Panc1 (cell line): Measurements from ENCODE around the gene TBX4. TPM values are rescaled to one million over a fixed set of nuclear protein-coding genes. Genes with fewer than 3 reads are reported as not detected.

ENCODE experiments used
- ATAC-seq: fragments of 200-7000 bp; cut with Tn5 transposase; 2 replicates; pipeline ENCODE4 v1.9.1; 2020; ENCODE audit warnings: mild to moderate bottlenecking, moderate library complexity
- BruUV-seq: library from RNA; stranded (reverse); fragments of 400-500 nt; replicated peaks from 2 replicates; lab custom pipeline; 2021; lab: Mats Ljungman, UMichigan
- CTCF ChIA-PET: fragments of 300-600 bp; sonication (Branson Sonifier 250); formaldehyde crosslinking; loops from one replicate; lab custom pipeline; 2022; ENCODE audit warnings: antibody characterized with exemption; lab: Charles Lee
- POLR2A ChIA-PET: fragments of 300-600 bp; sonication (Branson Sonifier 250); formaldehyde crosslinking; loops from one replicate; lab custom pipeline; 2022; ENCODE audit warnings: antibody characterized with exemption; lab: Charles Lee
- DNase-seq: peaks from one replicate; pipeline ENCODE4 v3.0.0-alpha.2; 2010; ENCODE audit warnings: low read depth, low spot score
- H3K27ac ChIP-seq: 2 replicates; pipeline ENCODE4 v1.5.1; 2011; ENCODE audit warnings: mild to moderate bottlenecking, low read length, inconsistent platforms
- H3K27me3 ChIP-seq: fragments of 200-500 bp; sonication (Bioruptor generic); 2 replicates; pipeline ENCODE4 v1.6.0; 2014; ENCODE audit warnings: low read length, inconsistent platforms; ENCODE audit not compliant: control insufficient read depth, insufficient read depth
- H3K36me3 ChIP-seq: fragments of 200-500 bp; sonication (Bioruptor generic); 2 replicates; pipeline ENCODE4 v1.5.1; 2014; ENCODE audit warnings: inconsistent platforms, mild to moderate bottlenecking, low read length, moderate library complexity; ENCODE audit not compliant: control insufficient read depth, insufficient read depth
- H3K4me1 ChIP-seq: 2 replicates; pipeline ENCODE4 v1.5.1; 2011; ENCODE audit warnings: inconsistent platforms, mild to moderate bottlenecking, low read length, moderate library complexity; ENCODE audit not compliant: control insufficient read depth, insufficient read depth
- H3K4me3 ChIP-seq, 2 experiments: 2 replicates each; pipeline ENCODE4 v1.5.1; 2011 to 2012; ENCODE audit warnings: low read depth in 2 of 2, low read length in 2 of 2, mild to moderate bottlenecking in 2 of 2, inconsistent platforms in 1 of 2, moderate library complexity in 1 of 2
- H3K9me3 ChIP-seq: fragments of 200-500 bp; sonication (Bioruptor generic); 2 replicates; pipeline ENCODE4 v1.5.1; 2014; ENCODE audit warnings: low read depth, mild to moderate bottlenecking, inconsistent platforms, low read length, moderate library complexity; ENCODE audit not compliant: control insufficient read depth, insufficient read depth
- CTCF ChIP-seq: fragments of 450-650 bp; IDR thresholded peaks from 2 replicates; pipeline ENCODE4 v1.5.1; 2017; ENCODE audit warnings: mild to moderate bottlenecking
- POLR2AphosphoS5 ChIP-seq: IDR thresholded peaks from 2 replicates; pipeline ENCODE4 v1.6.1; 2012; ENCODE audit warnings: mild to moderate bottlenecking, low read depth, low read length, moderate library complexity
- REST ChIP-seq, 2 experiments: IDR thresholded peaks; 2 replicates each; pipeline ENCODE4 v1.6.1; 2011 to 2012; ENCODE audit warnings: low read depth in 2 of 2, control low read depth in 1 of 2, low read length in 1 of 2, mild to moderate bottlenecking in 1 of 2, moderate library complexity in 1 of 2; ENCODE audit not compliant: insufficient read depth in 1 of 2
- SIN3A ChIP-seq: IDR thresholded peaks from 2 replicates; pipeline ENCODE4 v1.6.1; 2012; ENCODE audit warnings: low read depth, mild to moderate bottlenecking, low read length, moderate library complexity, borderline replicate concordance; ENCODE audit not compliant: insufficient read depth
- TCF7L2 ChIP-seq: IDR thresholded peaks from 2 replicates; pipeline ENCODE4 v1.6.1; 2011; ENCODE audit warnings: mild to moderate bottlenecking, low read depth, low read length, inconsistent platforms
- in situ Hi-C: cut with HindIII; loops from 2 replicates; pipeline ENCODE4 v1.10.0; 2016; ENCODE audit warnings: low sequenced_read_pairs, low pct_unique_long_range_greater_than_20kb
- intact Hi-C: fragments of 100-400 bp; cut with micrococcal nuclease; formaldehyde crosslinking; loops from one replicate; pipeline ENCODE4 v1.10.0; 2022; ENCODE audit not compliant: unreplicated experiment
- total RNA-seq: library from RNA; stranded (reverse); gene quantifications from one replicate; pipeline ENCODE4 v1.2.1, GENCODE V29; 2021; ENCODE audit not compliant: unreplicated experiment

The TBX4 gene
- total RNA-seq, 1 experiment from 2014 or later: not detected

- BruUV-seq: no TSS peak
- intact Hi-C loops: no loop called here
- POLR2A ChIA-PET: no interaction called here
- Histone ChIP-seq H3K4me1 (0 out of 2 replicates have a peak, but pooled peaks cover 3% of the 10 kb centered on the region), H3K36me3 (no peaks in the 10 kb centered on the region), H3K4me3 (no peak overlapping the region), H3K9me3 (no peaks in the 10 kb centered on the region), H3K27me3 (no peaks in the 10 kb centered on the region), H3K27ac (no peak overlapping the region)
- TF ChIP-seq TCF7L2: no peak
- TF ChIP-seq REST (IDR thresholded peaks at IDR 0.05; ENCODE audit: insufficient read depth in 1 of 2, low read depth in 2 of 2, low read length in 1 of 2): no peak
- TF ChIP-seq SIN3A: no peak
- TF ChIP-seq POLR2AphosphoS5: no peak
- TF ChIP-seq CTCF: no peak
- in situ Hi-C loops: no loop called here
- no peak for ATAC-seq
- CTCF ChIA-PET: no interaction called here
- no peak for DNase-seq
Observed at GRCh38 chr17:61457226-61457983, 5.2 kb downstream of the TBX4 start.

- CTCF ChIA-PET: no interaction called here
Observed at GRCh38 chr17:61458000-61458399, 5.8 kb downstream of the TBX4 start.

More at GRCh38 chr17:61458000-61458399, 5.8 kb downstream of the TBX4 start:
- Histone ChIP-seq H3K27ac (no peak overlapping the region), H3K4me3 (no peak overlapping the region), H3K4me1 (0 out of 2 replicates have a peak, but pooled peaks cover 3% of the 10 kb centered on the region), H3K9me3 (no peaks in the 10 kb centered on the region), H3K27me3 (no peaks in the 10 kb centered on the region), H3K36me3 (no peaks in the 10 kb centered on the region)
- DNase-seq (no peak), ATAC-seq (no peak)
- POLR2A ChIA-PET: no interaction called here
- no peak for TF ChIP-seq TCF7L2
- no peak for TF ChIP-seq CTCF
- no peak for TF ChIP-seq SIN3A
- no peak for TF ChIP-seq POLR2AphosphoS5
- no peak for TF ChIP-seq REST (IDR thresholded peaks at IDR 0.05; ENCODE audit: insufficient read depth in 1 of 2, low read depth in 2 of 2, low read length in 1 of 2)
- BruUV-seq: no TSS peak
- intact Hi-C loops (no loop called here), in situ Hi-C loops (no loop called here)
